Measurements from ENCODE around the gene SYCE1L.

DNA sequence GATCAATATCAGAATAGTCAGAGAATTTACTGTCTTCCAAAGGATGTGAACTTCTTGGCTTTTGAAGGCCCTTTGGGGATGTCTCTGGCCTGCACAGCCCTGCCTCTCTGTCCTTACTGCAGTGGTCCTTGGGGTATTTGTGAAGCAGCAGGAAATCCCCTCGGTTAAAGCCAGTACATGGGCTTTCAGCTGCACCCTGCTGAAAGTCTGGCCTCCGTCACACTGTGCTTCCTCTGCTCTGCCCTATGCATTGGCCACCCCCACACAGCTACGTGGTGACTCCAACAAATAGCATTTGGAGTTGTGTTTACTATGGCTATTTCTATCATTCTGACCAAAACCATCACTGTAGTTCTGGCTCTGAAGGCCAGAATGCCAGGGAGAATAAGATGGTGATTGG lies 21.2 kb downstream of the SYCE1L start:
- TF ChIP-seq CTCF (IDR thresholded peaks at IDR 0.05) (no peak), POLR2A (IDR thresholded peaks at IDR 0.05) (no peak)
